HEK293 (cell line): ENCODE measurements around the gene NELFE.
A peak's percentile ranks its signal among the peaks of the same experiment; 100 is the strongest.

ENCODE experiments used
- CTCF ChIA-PET: fragments of 350-600 bp; formaldehyde crosslinking; extraction: SDS; loops from one replicate; lab custom pipeline; 2021; ENCODE audit warnings: antibody characterized with exemption; lab: Yijun Ruan, JAX
- POLR2A ChIA-PET: fragments of 300-600 bp; formaldehyde crosslinking; extraction: SDS; loops from one replicate; lab custom pipeline; 2020; ENCODE audit warnings: antibody characterized with exemption, inconsistent platforms; lab: Yijun Ruan, JAX
- H3K27ac ChIP-seq: fragments of 200-500 bp; sonication (Bioruptor generic); 2 replicates; pipeline ENCODE4 v1.5.1; 2014; ENCODE audit warnings: low read depth, low read length, control low read depth, inconsistent platforms; ENCODE audit errors: extremely low read depth
- H3K36me3 ChIP-seq, 2 experiments: fragments of 200-500 bp in 1 of 2; sonication (Bioruptor generic) in 1 of 2; 1 replicate in 1 of 2; 2 replicates in 1 of 2; pipeline ENCODE4 v1.5.1; 2014 to 2017; ENCODE audit warnings: inconsistent platforms in 2 of 2, low read length in 2 of 2; ENCODE audit not compliant: control insufficient read depth in 2 of 2, insufficient read depth in 1 of 2
- H3K4me1 ChIP-seq: fragments of 200-500 bp; sonication (Bioruptor generic); 2 replicates; pipeline ENCODE4 v1.5.1; 2014; ENCODE audit warnings: mild to moderate bottlenecking, low read length, inconsistent platforms; ENCODE audit not compliant: control insufficient read depth, insufficient read depth
- H3K4me3 ChIP-seq: 2 replicates; pipeline ENCODE4 v1.5.1; 2011; ENCODE audit warnings: low read depth, mild to moderate bottlenecking, control low read depth, low read length, moderate library complexity
- H3K9me3 ChIP-seq: fragments of 200-500 bp; sonication (Bioruptor generic); 2 replicates; pipeline ENCODE4 v1.5.1; 2014; ENCODE audit warnings: low read depth, low read length, inconsistent platforms; ENCODE audit not compliant: control insufficient read depth, insufficient read depth
- BCL11B ChIP-seq: fragments of 450-650 bp; formaldehyde crosslinking; IDR thresholded peaks from 2 replicates; pipeline ENCODE4 v1.5.1; 2016; ENCODE audit warnings: low read depth, missing biosample characterization, missing genetic modification characterization
- GLI4 ChIP-seq: fragments of 450-650 bp; formaldehyde crosslinking; IDR thresholded peaks from 2 replicates; pipeline ENCODE4 v1.5.1; 2016; ENCODE audit warnings: missing biosample characterization, missing genetic modification characterization
- GLIS2 ChIP-seq: fragments of 450-650 bp; formaldehyde crosslinking; IDR thresholded peaks from 2 replicates; pipeline ENCODE4 v1.5.1; 2016; ENCODE audit warnings: missing biosample characterization, missing genetic modification characterization
- MEIS1 ChIP-seq: sonication (generic); formaldehyde crosslinking; IDR thresholded peaks from 2 replicates; pipeline ENCODE4 v1.8.1; 2022; ENCODE audit warnings: missing genetic modification reagents, mild to moderate bottlenecking, borderline replicate concordance
- MYNN ChIP-seq: fragments of 450-650 bp; formaldehyde crosslinking; IDR thresholded peaks from 2 replicates; pipeline ENCODE4 v1.5.1; 2016; ENCODE audit warnings: missing biosample characterization, missing genetic modification characterization, borderline replicate concordance
- OSR2 ChIP-seq: fragments of 450-650 bp; formaldehyde crosslinking; IDR thresholded peaks from 2 replicates; pipeline ENCODE4 v1.5.1; 2016; ENCODE audit warnings: missing biosample characterization, missing genetic modification characterization
- ZFP37 ChIP-seq: fragments of 450-650 bp; formaldehyde crosslinking; IDR thresholded peaks from 2 replicates; pipeline ENCODE4 v1.5.1; 2016; ENCODE audit warnings: missing biosample characterization, missing genetic modification characterization
- ZNF140 ChIP-seq: fragments of 450-650 bp; formaldehyde crosslinking; IDR thresholded peaks from 2 replicates; pipeline ENCODE4 v1.5.1; 2016; ENCODE audit warnings: missing biosample characterization, missing genetic modification characterization
- ZNF248 ChIP-seq: fragments of 450-650 bp; formaldehyde crosslinking; IDR thresholded peaks from 2 replicates; pipeline ENCODE4 v1.5.1; 2017; ENCODE audit warnings: missing biosample characterization, missing genetic modification characterization
- ZNF473 ChIP-seq: fragments of 450-650 bp; formaldehyde crosslinking; IDR thresholded peaks from 2 replicates; pipeline ENCODE4 v1.5.1; 2017; ENCODE audit warnings: missing biosample characterization, missing genetic modification characterization
- ZNF837 ChIP-seq: fragments of 450-650 bp; formaldehyde crosslinking; IDR thresholded peaks from 2 replicates; pipeline ENCODE4 v1.5.1; 2016; ENCODE audit warnings: missing biosample characterization, missing genetic modification characterization
- TF ChIP-seq, protein P1 (sequence below): fragments of 450-650 bp; formaldehyde crosslinking; IDR thresholded peaks from 2 replicates; pipeline ENCODE4 v1.5.1; 2016; ENCODE audit warnings: missing biosample characterization, missing genetic modification characterization, borderline replicate concordance
- TF ChIP-seq, protein P2 (sequence below): fragments of 450-650 bp; formaldehyde crosslinking; IDR thresholded peaks from 2 replicates; pipeline ENCODE4 v1.5.1; 2016; ENCODE audit warnings: missing biosample characterization, missing genetic modification characterization
- TF ChIP-seq, protein P3 (sequence below): fragments of 450-650 bp; formaldehyde crosslinking; IDR thresholded peaks from 2 replicates; pipeline ENCODE4 v1.5.1; 2017; ENCODE audit warnings: missing biosample characterization, mild to moderate bottlenecking, missing genetic modification characterization, moderate library complexity
- TF ChIP-seq, protein P4 (sequence below): fragments of 450-650 bp; formaldehyde crosslinking; IDR thresholded peaks from 2 replicates; pipeline ENCODE4 v1.5.1; 2016; ENCODE audit warnings: missing biosample characterization, missing genetic modification characterization
- TF ChIP-seq, protein P5 (sequence below): fragments of 450-650 bp; formaldehyde crosslinking; IDR thresholded peaks from 2 replicates; pipeline ENCODE4 v1.5.1; 2016; ENCODE audit warnings: missing biosample characterization, missing genetic modification characterization
- TF ChIP-seq, protein P6 (sequence below): fragments of 450-650 bp; formaldehyde crosslinking; IDR thresholded peaks from 2 replicates; pipeline ENCODE4 v1.5.1; 2017; ENCODE audit warnings: missing biosample characterization, missing genetic modification characterization
- TF ChIP-seq, protein P7 (sequence below): fragments of 450-650 bp; formaldehyde crosslinking; IDR thresholded peaks from 2 replicates; pipeline ENCODE4 v1.5.1; 2016; ENCODE audit warnings: missing biosample characterization, missing genetic modification characterization

The NELFE gene

DNA sequence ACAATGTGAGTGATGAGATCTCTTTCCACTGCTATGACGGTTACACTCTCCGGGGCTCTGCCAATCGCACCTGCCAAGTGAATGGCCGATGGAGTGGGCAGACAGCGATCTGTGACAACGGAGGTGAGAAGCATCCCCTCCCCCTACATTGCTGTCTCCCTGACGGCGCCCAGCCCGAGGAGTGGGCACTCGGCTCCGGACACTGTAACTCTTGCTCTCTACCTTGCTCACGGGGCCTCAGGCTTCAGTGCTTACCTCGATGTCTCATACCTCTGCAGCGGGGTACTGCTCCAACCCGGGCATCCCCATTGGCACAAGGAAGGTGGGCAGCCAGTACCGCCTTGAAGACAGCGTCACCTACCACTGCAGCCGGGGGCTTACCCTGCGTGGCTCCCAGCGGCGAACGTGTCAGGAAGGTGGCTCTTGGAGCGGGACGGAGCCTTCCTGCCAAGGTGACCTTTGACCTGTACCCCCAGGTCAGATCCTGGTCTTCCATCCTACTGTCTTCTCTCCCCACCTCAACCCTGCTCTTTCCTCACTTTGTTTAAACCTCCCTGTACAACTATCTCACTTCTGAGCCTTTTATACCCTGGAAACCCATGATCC lies 11.6 kb downstream of the NELFE start:
- POLR2A ChIA-PET: interaction anchor here (1.8 to 1.9 kb wide), 2 partner anchors 17 to 25 kb away, joined by 3 to 8 read pairs; partner anchors contain the start of gene DXO
- CTCF ChIA-PET: interaction anchor here (0.6 kb wide), 1 partner anchor 1008 kb away, joined by 5 read pairs; no protein-coding TSS in a partner anchor
- no peak overlapping the region for H3K27ac ChIP-seq
- TF ChIP-seq, protein P1, sequence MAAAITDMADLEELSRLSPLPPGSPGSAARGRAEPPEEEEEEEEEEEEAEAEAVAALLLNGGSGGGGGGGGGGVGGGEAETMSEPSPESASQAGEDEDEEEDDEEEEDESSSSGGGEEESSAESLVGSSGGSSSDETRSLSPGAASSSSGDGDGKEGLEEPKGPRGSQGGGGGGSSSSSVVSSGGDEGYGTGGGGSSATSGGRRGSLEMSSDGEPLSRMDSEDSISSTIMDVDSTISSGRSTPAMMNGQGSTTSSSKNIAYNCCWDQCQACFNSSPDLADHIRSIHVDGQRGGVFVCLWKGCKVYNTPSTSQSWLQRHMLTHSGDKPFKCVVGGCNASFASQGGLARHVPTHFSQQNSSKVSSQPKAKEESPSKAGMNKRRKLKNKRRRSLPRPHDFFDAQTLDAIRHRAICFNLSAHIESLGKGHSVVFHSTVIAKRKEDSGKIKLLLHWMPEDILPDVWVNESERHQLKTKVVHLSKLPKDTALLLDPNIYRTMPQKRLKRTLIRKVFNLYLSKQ (tag by site-specific recombination): no peak
- TF ChIP-seq BCL11B (tag by site-specific recombination) (peak; percentile 41; the same call in 1 of the 2 replicates), GLIS2 (tag by site-specific recombination) (no peak), ZNF140 (tag by site-specific recombination) (no peak), MEIS1 (CRISPR knock-in tag) (no peak)
- TF ChIP-seq, protein P2, sequence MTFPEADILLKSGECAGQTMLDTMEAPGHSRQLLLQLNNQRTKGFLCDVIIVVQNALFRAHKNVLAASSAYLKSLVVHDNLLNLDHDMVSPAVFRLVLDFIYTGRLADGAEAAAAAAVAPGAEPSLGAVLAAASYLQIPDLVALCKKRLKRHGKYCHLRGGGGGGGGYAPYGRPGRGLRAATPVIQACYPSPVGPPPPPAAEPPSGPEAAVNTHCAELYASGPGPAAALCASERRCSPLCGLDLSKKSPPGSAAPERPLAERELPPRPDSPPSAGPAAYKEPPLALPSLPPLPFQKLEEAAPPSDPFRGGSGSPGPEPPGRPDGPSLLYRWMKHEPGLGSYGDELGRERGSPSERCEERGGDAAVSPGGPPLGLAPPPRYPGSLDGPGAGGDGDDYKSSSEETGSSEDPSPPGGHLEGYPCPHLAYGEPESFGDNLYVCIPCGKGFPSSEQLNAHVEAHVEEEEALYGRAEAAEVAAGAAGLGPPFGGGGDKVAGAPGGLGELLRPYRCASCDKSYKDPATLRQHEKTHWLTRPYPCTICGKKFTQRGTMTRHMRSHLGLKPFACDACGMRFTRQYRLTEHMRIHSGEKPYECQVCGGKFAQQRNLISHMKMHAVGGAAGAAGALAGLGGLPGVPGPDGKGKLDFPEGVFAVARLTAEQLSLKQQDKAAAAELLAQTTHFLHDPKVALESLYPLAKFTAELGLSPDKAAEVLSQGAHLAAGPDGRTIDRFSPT: 0 out of 2 replicates have a peak, but pooled peaks have one; percentile 27
- TF ChIP-seq, all 188 proteins: peak for 2
- Histone ChIP-seq H3K36me3 (peaks cover 0 to 17% of the 10 kb centered on the region in 2 experiments; a peak in 1 of 3 replicates), H3K4me1 (no peaks in the 10 kb centered on the region), H3K9me3 (no peaks in the 10 kb centered on the region), H3K4me3 (no peak overlapping the region)

DNA sequence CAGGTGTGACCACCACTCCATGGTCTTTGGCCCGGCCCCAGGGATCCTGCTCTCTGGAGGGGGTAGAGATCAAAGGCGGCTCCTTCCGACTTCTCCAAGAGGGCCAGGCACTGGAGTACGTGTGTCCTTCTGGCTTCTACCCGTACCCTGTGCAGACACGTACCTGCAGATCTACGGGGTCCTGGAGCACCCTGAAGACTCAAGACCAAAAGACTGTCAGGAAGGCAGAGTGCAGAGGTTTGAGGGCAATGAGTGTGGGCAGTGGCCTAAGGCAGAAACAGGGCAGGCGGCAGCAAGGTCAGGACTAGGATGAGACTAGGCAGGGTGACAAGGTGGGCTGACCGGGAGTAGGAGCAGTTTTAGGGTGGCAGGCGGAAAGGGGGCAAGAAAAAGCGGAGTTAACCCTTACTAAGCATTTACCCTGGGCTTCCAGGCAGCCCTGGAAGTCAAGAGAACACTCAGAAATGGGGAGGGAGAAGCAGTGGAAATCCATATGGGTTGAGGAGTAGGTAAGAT lies 12.3 kb downstream of the NELFE start:
- H3K9me3 ChIP-seq: no peaks in the 10 kb centered on the region
- no peak overlapping the region for H3K4me3 ChIP-seq
- ChIA-PET POLR2A (interaction anchor here (0.6 to 0.9 kb wide), 2 partner anchors 39 to 419 kb away, joined by 4 to 9 read pairs; no protein-coding TSS in a partner anchor), CTCF (no interaction called here)
- H3K36me3 ChIP-seq: peaks cover 0 to 10% of the 10 kb centered on the region in 2 experiments; a peak in 1 of 3 replicates
- H3K27ac ChIP-seq: no peak overlapping the region
- H3K4me1 ChIP-seq: no peaks in the 10 kb centered on the region
- TF ChIP-seq, protein P3, sequence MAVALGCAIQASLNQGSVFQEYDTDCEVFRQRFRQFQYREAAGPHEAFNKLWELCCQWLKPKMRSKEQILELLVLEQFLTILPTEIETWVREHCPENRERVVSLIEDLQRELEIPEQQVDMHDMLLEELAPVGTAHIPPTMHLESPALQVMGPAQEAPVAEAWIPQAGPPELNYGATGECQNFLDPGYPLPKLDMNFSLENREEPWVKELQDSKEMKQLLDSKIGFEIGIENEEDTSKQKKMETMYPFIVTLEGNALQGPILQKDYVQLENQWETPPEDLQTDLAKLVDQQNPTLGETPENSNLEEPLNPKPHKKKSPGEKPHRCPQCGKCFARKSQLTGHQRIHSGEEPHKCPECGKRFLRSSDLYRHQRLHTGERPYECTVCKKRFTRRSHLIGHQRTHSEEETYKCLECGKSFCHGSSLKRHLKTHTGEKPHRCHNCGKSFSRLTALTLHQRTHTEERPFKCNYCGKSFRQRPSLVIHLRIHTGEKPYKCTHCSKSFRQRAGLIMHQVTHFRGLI (tag by site-specific recombination): no peak
- TF ChIP-seq OSR2 (tag by site-specific recombination): no peak
- TF ChIP-seq, protein P4, sequence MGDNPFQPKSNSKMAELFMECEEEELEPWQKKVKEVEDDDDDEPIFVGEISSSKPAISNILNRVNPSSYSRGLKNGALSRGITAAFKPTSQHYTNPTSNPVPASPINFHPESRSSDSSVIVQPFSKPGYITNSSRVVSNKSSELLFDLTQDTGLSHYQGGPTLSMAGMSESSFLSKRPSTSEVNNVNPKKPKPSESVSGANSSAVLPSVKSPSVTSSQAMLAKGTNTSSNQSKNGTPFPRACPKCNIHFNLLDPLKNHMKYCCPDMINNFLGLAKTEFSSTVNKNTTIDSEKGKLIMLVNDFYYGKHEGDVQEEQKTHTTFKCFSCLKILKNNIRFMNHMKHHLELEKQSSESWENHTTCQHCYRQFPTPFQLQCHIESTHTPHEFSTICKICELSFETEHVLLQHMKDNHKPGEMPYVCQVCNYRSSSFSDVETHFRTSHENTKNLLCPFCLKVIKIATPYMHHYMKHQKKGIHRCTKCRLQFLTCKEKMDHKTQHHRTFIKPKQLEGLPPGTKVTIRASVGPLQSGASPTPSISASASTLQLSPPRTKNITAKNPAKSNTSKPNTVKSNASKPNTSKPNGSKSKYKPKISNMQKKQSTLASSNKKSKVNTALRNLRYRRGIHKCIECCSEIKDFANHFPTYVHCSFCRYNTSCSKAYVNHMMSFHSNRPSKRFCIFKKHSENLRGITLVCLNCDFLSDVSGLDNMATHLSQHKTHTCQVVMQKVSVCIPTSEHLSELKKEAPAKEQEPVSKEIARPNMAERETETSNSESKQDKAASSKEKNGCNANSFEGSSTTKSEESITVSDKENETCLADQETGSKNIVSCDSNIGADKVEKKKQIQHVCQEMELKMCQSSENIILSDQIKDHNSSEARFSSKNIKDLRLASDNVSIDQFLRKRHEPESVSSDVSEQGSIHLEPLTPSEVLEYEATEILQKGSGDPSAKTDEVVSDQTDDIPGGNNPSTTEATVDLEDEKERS (tag by site-specific recombination): no peak
- no peak for TF ChIP-seq ZFP37 (tag by site-specific recombination)
- TF ChIP-seq, protein P5, sequence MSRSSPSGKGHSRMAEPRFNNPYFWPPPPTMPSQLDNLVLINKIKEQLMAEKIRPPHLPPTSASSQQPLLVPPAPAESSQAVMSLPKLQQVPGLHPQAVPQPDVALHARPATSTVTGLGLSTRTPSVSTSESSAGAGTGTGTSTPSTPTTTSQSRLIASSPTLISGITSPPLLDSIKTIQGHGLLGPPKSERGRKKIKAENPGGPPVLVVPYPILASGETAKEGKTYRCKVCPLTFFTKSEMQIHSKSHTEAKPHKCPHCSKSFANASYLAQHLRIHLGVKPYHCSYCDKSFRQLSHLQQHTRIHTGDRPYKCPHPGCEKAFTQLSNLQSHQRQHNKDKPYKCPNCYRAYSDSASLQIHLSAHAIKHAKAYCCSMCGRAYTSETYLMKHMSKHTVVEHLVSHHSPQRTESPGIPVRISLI: no peak
- TF ChIP-seq, protein P6, sequence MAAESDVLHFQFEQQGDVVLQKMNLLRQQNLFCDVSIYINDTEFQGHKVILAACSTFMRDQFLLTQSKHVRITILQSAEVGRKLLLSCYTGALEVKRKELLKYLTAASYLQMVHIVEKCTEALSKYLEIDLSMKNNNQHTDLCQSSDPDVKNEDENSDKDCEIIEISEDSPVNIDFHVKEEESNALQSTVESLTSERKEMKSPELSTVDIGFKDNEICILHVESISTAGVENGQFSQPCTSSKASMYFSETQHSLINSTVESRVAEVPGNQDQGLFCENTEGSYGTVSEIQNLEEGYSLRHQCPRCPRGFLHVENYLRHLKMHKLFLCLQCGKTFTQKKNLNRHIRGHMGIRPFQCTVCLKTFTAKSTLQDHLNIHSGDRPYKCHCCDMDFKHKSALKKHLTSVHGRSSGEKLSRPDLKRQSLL (tag by site-specific recombination): no peak
- TF ChIP-seq ZNF248 (tag by site-specific recombination): no peak
- TF ChIP-seq, protein P7, sequence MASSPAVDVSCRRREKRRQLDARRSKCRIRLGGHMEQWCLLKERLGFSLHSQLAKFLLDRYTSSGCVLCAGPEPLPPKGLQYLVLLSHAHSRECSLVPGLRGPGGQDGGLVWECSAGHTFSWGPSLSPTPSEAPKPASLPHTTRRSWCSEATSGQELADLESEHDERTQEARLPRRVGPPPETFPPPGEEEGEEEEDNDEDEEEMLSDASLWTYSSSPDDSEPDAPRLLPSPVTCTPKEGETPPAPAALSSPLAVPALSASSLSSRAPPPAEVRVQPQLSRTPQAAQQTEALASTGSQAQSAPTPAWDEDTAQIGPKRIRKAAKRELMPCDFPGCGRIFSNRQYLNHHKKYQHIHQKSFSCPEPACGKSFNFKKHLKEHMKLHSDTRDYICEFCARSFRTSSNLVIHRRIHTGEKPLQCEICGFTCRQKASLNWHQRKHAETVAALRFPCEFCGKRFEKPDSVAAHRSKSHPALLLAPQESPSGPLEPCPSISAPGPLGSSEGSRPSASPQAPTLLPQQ (tag by site-specific recombination): no peak
- no peak for TF ChIP-seq MYNN
- no peak for TF ChIP-seq ZNF473
- TF ChIP-seq ZNF837: no peak
- no peak for TF ChIP-seq GLI4
